Mucosa of descending colon (tissue), 3 donors: ENCODE data around the gene DUOXA2. TPM values are rescaled to one million over a fixed set of nuclear protein-coding genes. Genes with fewer than 3 reads are reported as not detected.

Source experiments
- ATAC-seq: fragments of 200-7000 bp; cut with Tn5 transposase; one replicate; pipeline ENCODE4 v1.9.1; 2020; ENCODE audit warnings: mild to moderate bottlenecking, moderate library complexity
- DNase-seq, 3 donors: peaks; one replicate each; pipeline ENCODE4 v3.0.0-alpha.2; 2020
- H3K36me3 ChIP-seq: fragments of 200-600 bp; one replicate; pipeline ENCODE4 v1.8.0; 2021; ENCODE audit warnings: low read depth, mild to moderate bottlenecking
- H3K4me1 ChIP-seq: fragments of 200-600 bp; one replicate; pipeline ENCODE4 v1.8.0; 2021; ENCODE audit warnings: low read depth, mild to moderate bottlenecking
- H3K4me3 ChIP-seq: fragments of 200-600 bp; one replicate; pipeline ENCODE4 v1.8.0; 2021; ENCODE audit warnings: mild to moderate bottlenecking
- H3K9me3 ChIP-seq: fragments of 200-600 bp; one replicate; pipeline ENCODE4 v1.8.0; 2021; ENCODE audit warnings: mild to moderate bottlenecking
- CTCF ChIP-seq: fragments of 200-600 bp; IDR thresholded peaks from one replicate; pipeline ENCODE4 v1.8.0; 2022; ENCODE audit warnings: antibody characterized with exemption, mild to moderate bottlenecking
- intact Hi-C, 2 donors: fragments of 100-400 bp; cut with DNase I in 1 of 2; cut with micrococcal nuclease in 1 of 2; formaldehyde crosslinking; loops; one replicate each; pipeline versions ENCODE4 v1.11.0 to v1.11.1; 2022; cut with DNase I, micrococcal nuclease
- total RNA-seq, 3 donors: library from RNA; stranded (reverse); fragmentation: NEBNext Ultra II Directional in 2 of 3; extraction: Animal tissue kit (Norgen Biotek cat#: 25700) in 2 of 3; gene quantifications; one replicate each; pipeline versions ENCODE4 v1.2.1 to v1.2.4, GENCODE V29; 2021 to 2023
- donor health status: DM: no; HTN: no; CAD: no; lungs with moderate emphysema.
- donor health status: DM: no; HTN: no; CAD: no.
- donor health status: DM: no; HTN: yes; CAD: no.

The DUOXA2 gene
- total RNA-seq, 3 donors from 2014 or later, result 0.32 to 5.8 (median 1.2) TPM

GRCh38 chr15:45141386-45141785, 27.3 kb downstream of the DUOXA2 start:
- Histone ChIP-seq H3K4me1 (no peaks in the 10 kb centered on the region), H3K36me3 (no peaks in the 10 kb centered on the region), H3K9me3 (no peaks in the 10 kb centered on the region), H3K4me3 (no peak overlapping the region)
- no peak for ATAC-seq
- intact Hi-C loops, result no loop called here
- TF ChIP-seq CTCF, result no peak
- DNase-seq, result no peak

GRCh38 chr15:45143056-45143455, 28.9 kb downstream of the DUOXA2 start:
- no peak for TF ChIP-seq CTCF
- Histone ChIP-seq H3K4me1 (no peaks in the 10 kb centered on the region), H3K4me3 (no peak overlapping the region), H3K36me3 (no peaks in the 10 kb centered on the region), H3K9me3 (no peaks in the 10 kb centered on the region)
- DNase-seq (no peak), ATAC-seq (no peak)
- intact Hi-C loops, result no loop called here

- DNase-seq, result no peak
- intact Hi-C loops, result no loop called here
- Histone ChIP-seq H3K4me1 (no peaks in the 10 kb centered on the region), H3K9me3 (no peaks in the 10 kb centered on the region), H3K36me3 (no peaks in the 10 kb centered on the region), H3K4me3 (no peak overlapping the region)
- TF ChIP-seq CTCF, result no peak
- ATAC-seq, result no peak
Measured at GRCh38 chr15:45143946-45144345, 29.8 kb downstream of the DUOXA2 start.

- intact Hi-C loops, result no loop called here
- no peak for TF ChIP-seq CTCF
- Histone ChIP-seq H3K4me3 (no peak overlapping the region), H3K9me3 (no peaks in the 10 kb centered on the region), H3K4me1 (no peaks in the 10 kb centered on the region), H3K36me3 (no peaks in the 10 kb centered on the region)
- ATAC-seq, result no peak
- DNase-seq, result no peak
Measured at GRCh38 chr15:45144775-45145174, 30.6 kb downstream of the DUOXA2 start.

GRCh38 chr15:45146405-45146804, 32.3 kb downstream of the DUOXA2 start:
- DNase-seq (no peak), ATAC-seq (peak; percentile 85)
- intact Hi-C loops, result no loop called here
- Histone ChIP-seq H3K4me1 (no peaks in the 10 kb centered on the region), H3K4me3 (no peak overlapping the region), H3K9me3 (no peaks in the 10 kb centered on the region), H3K36me3 (no peaks in the 10 kb centered on the region)
- no peak for TF ChIP-seq CTCF

GRCh38 chr15:45147606-45148005, 33.5 kb downstream of the DUOXA2 start:
- TF ChIP-seq CTCF, result no peak
- Histone ChIP-seq H3K36me3 (no peaks in the 10 kb centered on the region), H3K4me1 (no peaks in the 10 kb centered on the region), H3K9me3 (no peaks in the 10 kb centered on the region), H3K4me3 (no peak overlapping the region)
- ATAC-seq, result no peak
- no peak for DNase-seq
- intact Hi-C loops, result no loop called here
